ENCODE results near the gene GNG11.
"Not testable (repeated sequence)": the region's sequence is repeated elsewhere in the genome, so short reads cannot be mapped to it uniquely, and the experiment has no call there.

The GNG11 gene

GRCh38 chr7:93921607-93922566, at the start of gene GNG11:
TSS of gene GNG11 (plus strand) at chr7:93921735. CDS start at chr7:93922138, 403 bp downstream.
- DNase-seq (ENCODE audit: low read depth in 2 of 2), result no peak

DNA sequence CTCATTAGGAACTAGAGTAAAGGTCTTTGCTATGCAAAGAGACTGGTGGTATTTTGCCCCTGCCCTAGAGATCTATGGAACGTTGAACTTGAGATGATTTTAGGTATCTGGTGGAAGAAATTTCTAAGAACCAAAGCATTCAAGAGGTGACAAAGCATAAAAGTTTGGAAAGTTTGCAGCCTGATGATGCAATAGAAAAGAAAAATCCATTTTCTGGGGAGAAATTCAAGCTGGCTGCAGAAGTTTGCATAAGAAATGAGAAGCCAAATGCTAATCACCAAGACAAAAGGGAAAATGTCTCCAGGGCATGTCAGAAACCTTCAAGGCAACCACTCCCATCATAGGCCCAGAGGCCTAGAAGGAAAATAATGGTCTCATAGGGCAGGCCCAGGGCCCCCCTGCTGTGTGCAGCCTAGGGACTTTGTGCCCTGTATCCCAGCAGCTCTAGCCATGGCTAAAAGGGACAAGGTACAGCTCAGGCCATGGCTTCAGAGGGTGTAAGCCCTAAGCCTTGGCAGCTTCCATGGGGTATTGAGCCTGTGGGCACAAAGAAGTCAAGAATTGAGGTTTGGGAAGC, 47.4 kb upstream of the GNG11 start:
- DNase-seq (ENCODE audit: low read depth in 2 of 2), result no peak

DNA sequence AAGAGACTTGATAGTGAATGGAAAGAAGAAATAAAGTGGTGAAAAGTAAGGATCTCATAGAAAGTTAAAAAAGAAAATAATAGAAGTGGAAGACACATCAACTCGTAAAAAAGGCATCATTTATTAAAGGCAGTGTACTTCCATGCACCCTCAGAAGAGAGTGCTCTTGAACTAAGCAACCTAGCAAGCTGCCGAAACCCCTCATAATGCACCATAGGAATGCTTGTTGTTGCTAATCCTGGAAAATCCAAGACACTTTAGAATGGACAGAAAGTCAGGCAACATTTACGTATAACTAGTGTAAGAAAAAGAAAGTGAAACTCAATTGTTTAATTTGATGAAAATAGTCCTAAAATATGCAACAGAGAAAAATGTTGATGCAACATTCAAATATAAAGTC, 43.8 kb upstream of the GNG11 start:
- DNase-seq (ENCODE audit: low read depth in 2 of 2), result no peak

DNA sequence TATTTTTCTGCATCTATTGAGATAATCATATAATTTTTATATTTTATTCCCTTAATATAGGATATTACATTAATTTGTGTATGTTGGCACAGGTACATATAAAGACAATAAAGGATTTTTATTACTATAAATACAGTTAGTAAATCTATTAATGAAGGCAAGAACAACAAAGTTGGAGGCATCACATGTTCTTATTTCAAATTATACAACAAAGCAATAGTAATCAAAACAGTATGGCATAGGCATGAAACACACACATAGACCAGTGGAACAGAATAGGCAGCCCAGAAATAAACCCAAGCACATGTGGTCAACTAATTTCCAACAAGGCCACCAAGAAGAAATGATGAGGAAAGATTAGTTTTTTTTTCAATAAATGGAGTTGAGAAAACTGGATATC, 42.2 kb upstream of the GNG11 start:
- DNase-seq (ENCODE audit: low read depth in 2 of 2), result no peak

- DNase-seq (ENCODE audit: low read depth in 2 of 2), result no peak
Measured at GRCh38 chr7:93882468-93882867, 39.1 kb upstream of the GNG11 start.

GRCh38 chr7:93883078-93883916, 38.2 kb upstream of the GNG11 start:
- DNase-seq (ENCODE audit: low read depth in 2 of 2), result no peak

DNA sequence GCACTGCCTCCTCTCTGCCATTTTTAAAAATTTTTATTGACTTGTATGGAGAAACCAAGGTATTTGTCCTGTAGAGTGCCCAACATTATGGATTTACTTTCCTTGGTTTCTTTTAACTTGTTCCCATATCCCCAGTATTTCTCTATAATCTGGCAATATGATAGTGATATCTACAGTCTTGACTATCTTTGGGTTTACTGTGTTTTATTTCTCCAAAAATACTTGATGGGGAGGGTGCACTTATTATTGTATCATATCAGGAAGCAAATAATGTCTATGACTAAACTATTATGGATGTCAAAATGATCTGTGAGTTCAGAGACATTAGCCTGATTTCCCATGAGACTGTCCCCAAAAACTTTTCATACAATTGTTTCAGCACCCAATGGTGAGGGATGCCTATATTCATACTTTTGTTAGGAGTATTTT, 37.6 kb upstream of the GNG11 start:
- no peak for DNase-seq (ENCODE audit: low read depth in 2 of 2)

DNA sequence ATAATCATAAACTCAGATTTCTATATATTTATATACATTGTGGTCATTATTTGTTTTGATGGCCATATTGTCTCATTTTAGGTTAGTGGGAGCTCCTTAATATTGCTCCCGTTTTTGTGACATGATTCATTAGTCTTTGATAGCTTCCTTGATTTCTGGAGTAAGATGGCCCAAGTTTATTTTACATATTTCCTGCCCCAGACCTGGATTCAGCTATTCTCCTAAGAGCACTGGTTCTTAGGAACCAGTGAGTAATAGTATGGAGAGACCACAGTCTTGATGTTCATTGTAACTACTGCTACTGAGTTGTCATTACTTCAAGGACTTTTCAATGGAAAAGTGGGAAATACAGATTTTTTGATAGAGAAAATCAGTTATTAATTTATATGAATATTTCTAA, 37.0 kb upstream of the GNG11 start:
- DNase-seq (ENCODE audit: low read depth in 2 of 2), result no peak

DNA sequence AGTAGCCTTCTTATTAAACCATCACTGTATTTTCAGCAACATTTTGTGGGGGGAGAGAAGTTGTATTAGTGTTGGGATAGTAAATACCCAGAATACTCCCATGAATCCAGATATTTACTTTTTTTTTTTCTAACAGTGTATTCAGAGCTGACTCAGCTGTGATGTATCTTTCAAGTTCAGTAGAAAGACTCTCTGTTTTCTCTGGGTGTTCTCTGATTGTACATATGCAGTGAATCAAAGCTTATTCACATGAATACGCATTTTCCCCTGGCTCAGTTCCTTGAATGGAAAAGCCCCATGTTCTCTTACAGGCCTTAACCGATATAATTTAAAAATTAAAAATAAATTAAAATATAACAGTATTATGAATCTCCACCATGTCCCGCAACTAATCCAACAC, 32.3 kb upstream of the GNG11 start:
- DNase-seq (ENCODE audit: low read depth in 2 of 2), result no peak

GRCh38 chr7:93890041-93890463, 31.5 kb upstream of the GNG11 start:
- DNase-seq (ENCODE audit: low read depth in 2 of 2), result no peak

DNA sequence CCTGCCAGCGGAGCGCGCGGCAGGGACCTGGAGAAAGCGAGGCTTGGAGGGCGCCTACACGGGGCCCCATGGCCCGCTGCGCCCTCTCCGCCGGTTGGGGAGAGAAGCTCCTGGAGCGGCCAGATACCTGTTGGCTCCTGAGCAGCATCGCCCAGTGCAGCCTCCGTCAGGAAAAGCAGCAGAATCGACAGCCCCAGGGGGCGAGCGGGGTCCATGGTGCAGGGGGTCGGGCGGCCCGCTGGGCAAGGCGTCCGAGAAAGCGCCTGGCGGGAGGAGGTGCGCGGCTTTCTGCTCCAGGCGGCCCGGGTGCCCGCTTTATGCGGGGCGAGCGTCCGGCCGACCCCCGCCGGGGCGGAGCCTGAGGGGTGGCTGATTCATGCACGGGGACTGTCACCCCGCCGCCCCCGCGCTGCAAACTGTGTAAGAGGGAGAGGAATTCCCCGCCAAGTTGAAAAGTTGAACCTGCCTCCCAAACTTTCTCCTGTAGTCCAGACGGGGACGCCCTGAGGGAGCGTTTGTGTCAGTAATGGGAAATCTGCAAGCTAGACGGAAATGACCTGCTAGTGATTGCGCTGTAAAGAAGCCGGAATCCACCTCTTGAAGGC, 31.0 kb upstream of the GNG11 start, which contains the start of gene TFPI2:
Gene TFPI2 (minus strand): TSS at position 290 of the 605 bp plus-strand sequence. CDS start 75 bp downstream, at position 215.
- DNase-seq (ENCODE audit: low read depth in 2 of 2), result no peak

- no peak for DNase-seq (ENCODE audit: low read depth in 2 of 2)
Measured at GRCh38 chr7:93894426-93894825, 27.1 kb upstream of the GNG11 start.

GRCh38 chr7:93894966-93895640, 26.4 kb upstream of the GNG11 start:
- DNase-seq (ENCODE audit: low read depth in 2 of 2), result no peak

DNA sequence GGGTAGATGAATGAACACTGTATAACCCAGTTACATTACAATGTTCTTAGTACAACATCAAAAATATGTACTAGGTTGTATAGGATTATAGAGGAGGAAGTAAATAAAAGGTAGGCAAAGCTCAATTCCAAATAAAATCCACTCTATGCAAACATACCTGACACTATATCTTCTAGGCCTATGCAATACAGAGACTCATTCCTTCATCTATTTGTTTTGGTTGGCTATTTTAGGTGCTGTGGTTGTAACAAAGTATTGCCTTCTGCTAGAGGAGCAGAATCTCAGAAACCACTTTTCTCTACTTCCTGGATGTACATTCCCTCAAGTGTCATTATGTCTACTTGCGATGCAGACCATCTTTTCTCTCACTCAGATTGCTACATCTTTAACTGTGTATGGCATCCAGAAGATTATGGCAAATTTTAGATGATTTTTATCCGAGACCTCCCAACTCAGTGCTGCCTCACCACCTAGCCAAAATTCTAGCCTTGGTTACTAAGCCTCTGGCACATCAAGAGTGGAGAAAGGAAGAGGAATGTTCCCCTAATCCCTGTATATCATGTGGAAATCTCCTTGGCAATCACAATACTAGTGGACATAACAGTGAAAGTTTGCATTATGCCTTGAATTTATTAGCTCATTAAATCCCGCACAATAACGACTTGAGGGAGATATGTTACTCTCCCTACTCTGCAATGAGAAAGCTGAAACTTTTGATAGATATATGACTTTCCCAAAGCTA, 25.5 kb upstream of the GNG11 start:
- DNase-seq (ENCODE audit: low read depth in 2 of 2), result no peak

GRCh38 chr7:93897680-93898079, 23.9 kb upstream of the GNG11 start:
- DNase-seq (ENCODE audit: low read depth in 2 of 2), result no peak

- DNase-seq (ENCODE audit: low read depth in 2 of 2), result no peak
Measured at GRCh38 chr7:93902777-93903423, 18.6 kb upstream of the GNG11 start.

- DNase-seq (ENCODE audit: low read depth in 2 of 2), result no peak
Measured at GRCh38 chr7:93906267-93906666, 15.3 kb upstream of the GNG11 start, which contains the start of gene GNGT1. TSS of gene GNGT1 (plus strand) at chr7:93906567. CDS start at chr7:93906747, 180 bp downstream.

GRCh38 chr7:93910076-93910994, 11.2 kb upstream of the GNG11 start:
- DNase-seq (ENCODE audit: low read depth in 2 of 2), result no peak

GRCh38 chr7:93911242-93911641, 10.3 kb upstream of the GNG11 start:
- DNase-seq (ENCODE audit: low read depth in 2 of 2), result not testable (repeated sequence)
